ENCODE measurements around the gene GIPC1.
A peak's percentile ranks its signal among the peaks of the same experiment; 100 is the strongest.

GIPC1 gene

GRCh38 chr19:14479975-14480699 lies 15.8 kb downstream of the GIPC1 start:
- peaks cover 21% of the 10 kb centered on the region for H3K4me1 Mint-ChIP-seq
- peak overlapping the region in 1 of 3 experiments; percentile 28 for H3K27ac Mint-ChIP-seq
- no peak overlapping the region for H3K4me3 Mint-ChIP-seq
- no peaks in the 10 kb centered on the region for H3K9me3 Mint-ChIP-seq
- TF ChIP-seq, protein P1, sequence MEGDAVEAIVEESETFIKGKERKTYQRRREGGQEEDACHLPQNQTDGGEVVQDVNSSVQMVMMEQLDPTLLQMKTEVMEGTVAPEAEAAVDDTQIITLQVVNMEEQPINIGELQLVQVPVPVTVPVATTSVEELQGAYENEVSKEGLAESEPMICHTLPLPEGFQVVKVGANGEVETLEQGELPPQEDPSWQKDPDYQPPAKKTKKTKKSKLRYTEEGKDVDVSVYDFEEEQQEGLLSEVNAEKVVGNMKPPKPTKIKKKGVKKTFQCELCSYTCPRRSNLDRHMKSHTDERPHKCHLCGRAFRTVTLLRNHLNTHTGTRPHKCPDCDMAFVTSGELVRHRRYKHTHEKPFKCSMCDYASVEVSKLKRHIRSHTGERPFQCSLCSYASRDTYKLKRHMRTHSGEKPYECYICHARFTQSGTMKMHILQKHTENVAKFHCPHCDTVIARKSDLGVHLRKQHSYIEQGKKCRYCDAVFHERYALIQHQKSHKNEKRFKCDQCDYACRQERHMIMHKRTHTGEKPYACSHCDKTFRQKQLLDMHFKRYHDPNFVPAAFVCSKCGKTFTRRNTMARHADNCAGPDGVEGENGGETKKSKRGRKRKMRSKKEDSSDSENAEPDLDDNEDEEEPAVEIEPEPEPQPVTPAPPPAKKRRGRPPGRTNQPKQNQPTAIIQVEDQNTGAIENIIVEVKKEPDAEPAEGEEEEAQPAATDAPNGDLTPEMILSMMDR (IDR thresholded peaks at IDR 0.05; ENCODE audit: unreplicated experiment in 3 of 3), result peak; percentile 91 to 95 (median 91)
- no peaks in the 10 kb centered on the region for H3K27me3 Mint-ChIP-seq (ENCODE audit: low read depth)
- peaks cover 19% of the 10 kb centered on the region for H3K36me3 Mint-ChIP-seq (ENCODE audit: low read depth)

DNA sequence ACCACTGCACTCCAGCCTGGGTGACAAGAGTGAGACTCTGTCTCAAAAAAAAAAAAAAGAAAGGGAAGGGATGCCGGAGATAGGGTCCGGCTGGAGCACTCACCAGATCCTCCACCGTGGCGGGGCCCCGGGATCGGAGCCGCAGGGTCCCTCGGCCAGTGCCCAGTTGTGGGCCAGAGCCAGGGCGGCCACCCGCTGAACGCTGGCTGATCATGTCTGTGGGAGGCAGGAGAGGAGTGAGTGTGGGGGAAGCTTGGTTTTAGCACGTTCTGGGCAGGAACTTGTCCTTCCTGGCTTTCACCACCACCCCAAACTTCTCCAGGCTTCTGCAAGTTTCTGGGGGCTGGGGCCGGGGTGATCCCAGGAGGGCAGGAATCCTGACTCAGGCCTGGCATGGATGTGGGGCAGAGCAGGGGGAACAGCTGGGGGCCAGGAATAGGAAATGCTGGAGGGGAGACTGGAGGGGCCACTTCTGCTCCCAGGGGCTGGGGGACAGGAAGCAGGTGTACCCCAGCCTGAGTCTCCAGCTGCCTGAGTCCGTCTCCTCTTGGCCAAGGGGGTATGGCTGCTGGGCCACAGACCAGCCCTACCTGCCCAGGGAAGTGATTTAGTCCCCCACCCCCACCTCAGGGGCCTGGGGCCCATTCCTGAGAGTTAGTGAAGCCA lies 16.5 kb downstream of the GIPC1 start:
- Mint-ChIP-seq H3K27ac (peak overlapping the region in 1 of 3 experiments; percentile 18), H3K4me1 (peaks cover 26% of the 10 kb centered on the region), H3K9me3 (no peaks in the 10 kb centered on the region), H3K36me3 (ENCODE audit: low read depth) (peaks cover 19% of the 10 kb centered on the region), H3K4me3 (no peak overlapping the region), H3K27me3 (ENCODE audit: low read depth) (no peaks in the 10 kb centered on the region)
- TF ChIP-seq, protein P1 (IDR thresholded peaks at IDR 0.05; ENCODE audit: unreplicated experiment in 3 of 3), result no peak

- H3K4me3 Mint-ChIP-seq, result no peak overlapping the region
- H3K9me3 Mint-ChIP-seq, result no peaks in the 10 kb centered on the region
- H3K4me1 Mint-ChIP-seq, result peaks cover 27% of the 10 kb centered on the region
- TF ChIP-seq, protein P1 (IDR thresholded peaks at IDR 0.05; ENCODE audit: unreplicated experiment in 3 of 3), result no peak
- peaks cover 1% of the 10 kb centered on the region for H3K27me3 Mint-ChIP-seq (ENCODE audit: low read depth)
- H3K27ac Mint-ChIP-seq, result peak overlapping the region; percentile 97 to 98 (median 97)
- H3K36me3 Mint-ChIP-seq (ENCODE audit: low read depth), result peaks cover 15% of the 10 kb centered on the region
Measured at GRCh38 chr19:14478113-14478545, 17.8 kb downstream of the GIPC1 start.

DNA sequence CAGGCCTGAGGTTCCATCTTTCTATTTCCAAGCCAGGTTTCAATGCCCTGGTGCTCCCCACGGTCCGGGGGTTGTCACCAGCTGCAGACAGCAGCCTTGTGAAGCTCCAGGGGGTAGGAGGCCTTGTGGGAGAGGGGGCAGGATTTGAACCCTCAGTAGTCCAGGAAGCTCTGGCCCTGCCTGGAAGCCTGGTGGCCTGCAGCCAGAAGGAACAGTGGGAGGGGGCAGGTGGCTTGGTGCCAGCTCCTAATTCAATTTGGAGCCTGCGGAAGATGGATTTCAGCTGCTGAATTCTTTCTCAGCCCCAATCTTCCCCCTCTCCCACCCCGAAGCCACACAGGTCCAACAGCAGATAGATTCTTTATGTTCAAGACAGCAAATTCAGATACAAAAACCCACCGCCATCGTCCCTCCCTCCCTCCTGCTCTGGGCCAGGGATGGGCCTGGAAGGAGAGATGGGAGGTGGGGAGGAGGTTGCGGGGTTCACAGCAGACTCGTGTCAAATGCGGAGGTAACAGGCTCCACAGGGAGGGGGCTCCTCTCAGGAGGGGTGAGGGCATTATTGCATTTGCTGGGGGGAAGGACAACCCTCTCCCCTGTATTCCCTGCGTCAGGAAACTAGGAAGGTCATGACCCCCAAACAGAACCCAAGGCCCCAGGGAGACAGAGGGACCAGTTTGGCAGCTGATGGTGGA lies 18.4 kb downstream of the GIPC1 start:
- TF ChIP-seq, protein P1 (IDR thresholded peaks at IDR 0.05; ENCODE audit: unreplicated experiment in 3 of 3), result no peak
- Mint-ChIP-seq H3K27ac (peak overlapping the region; percentile 97 to 98 (median 97)), H3K9me3 (no peaks in the 10 kb centered on the region)

DNA sequence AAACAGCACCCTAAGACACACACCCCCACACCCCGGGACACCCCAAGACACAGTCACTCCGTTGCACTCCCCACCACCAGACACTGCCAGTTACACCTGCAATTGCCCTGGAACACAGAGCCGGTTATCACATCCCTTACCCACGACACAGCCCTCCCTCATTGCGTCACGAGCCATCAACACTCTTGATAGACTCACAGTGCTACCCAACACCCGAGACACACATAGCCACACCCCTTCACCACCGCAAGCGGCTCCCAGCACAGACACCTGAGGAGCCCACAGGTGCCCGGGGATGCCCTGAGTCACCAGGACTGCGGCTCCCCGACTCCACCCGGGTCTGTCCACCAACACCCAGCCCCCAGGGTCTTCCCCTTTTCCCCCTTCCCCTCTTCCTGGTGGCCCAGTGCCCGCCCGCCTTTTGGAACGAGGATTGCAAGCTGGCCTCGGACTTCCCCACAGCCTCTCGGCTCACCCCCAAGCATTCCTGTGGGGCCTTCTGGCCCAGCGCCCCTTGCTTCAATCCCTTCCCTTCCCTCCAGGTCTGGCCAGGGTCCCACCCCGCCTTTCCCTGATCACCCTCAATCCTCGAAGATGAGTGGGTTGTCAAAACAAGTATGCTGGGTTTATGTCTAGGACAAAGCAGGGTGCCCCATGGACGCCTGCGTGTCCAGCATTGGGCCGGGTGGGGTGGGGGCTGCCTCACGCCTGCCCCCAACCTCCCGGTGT lies 19.1 kb downstream of the GIPC1 start:
- Mint-ChIP-seq H3K27ac (peak overlapping the region; percentile 97 to 98 (median 97)), H3K4me3 (peak overlapping the region; percentile 30 to 63 (median 54)), H3K36me3 (ENCODE audit: low read depth) (peaks cover 10% of the 10 kb centered on the region), H3K9me3 (no peaks in the 10 kb centered on the region), H3K27me3 (ENCODE audit: low read depth) (peaks cover 5% of the 10 kb centered on the region), H3K4me1 (peaks cover 27% of the 10 kb centered on the region)
- TF ChIP-seq, protein P1 (IDR thresholded peaks at IDR 0.05; ENCODE audit: unreplicated experiment in 3 of 3), result no peak

More for the DNA sequence above, 18.4 kb downstream of the GIPC1 start:
- Mint-ChIP-seq H3K36me3 (ENCODE audit: low read depth) (peaks cover 15% of the 10 kb centered on the region), H3K4me3 (peak overlapping the region; percentile 53 to 70 (median 59)), H3K4me1 (peaks cover 27% of the 10 kb centered on the region), H3K27me3 (ENCODE audit: low read depth) (peaks cover 5% of the 10 kb centered on the region)

Data from nephron (organoid).